Stimulated activated CD4-positive, alpha-beta T cell treated with anti-CD3 and anti-CD28 coated beads, Interleukin-4, amount 100 ng/mL, for 24 hours (primary cell): ENCODE measurements around the gene SGMS1.
"Not testable (repeated sequence)": the region's sequence is repeated elsewhere in the genome, so short reads cannot be mapped to it uniquely, and the experiment has no call there.

Source experiments
- DNase-seq: peaks from one replicate; pipeline ENCODE4 v3.0.0-alpha.2; 2020

Gene SGMS1

DNA sequence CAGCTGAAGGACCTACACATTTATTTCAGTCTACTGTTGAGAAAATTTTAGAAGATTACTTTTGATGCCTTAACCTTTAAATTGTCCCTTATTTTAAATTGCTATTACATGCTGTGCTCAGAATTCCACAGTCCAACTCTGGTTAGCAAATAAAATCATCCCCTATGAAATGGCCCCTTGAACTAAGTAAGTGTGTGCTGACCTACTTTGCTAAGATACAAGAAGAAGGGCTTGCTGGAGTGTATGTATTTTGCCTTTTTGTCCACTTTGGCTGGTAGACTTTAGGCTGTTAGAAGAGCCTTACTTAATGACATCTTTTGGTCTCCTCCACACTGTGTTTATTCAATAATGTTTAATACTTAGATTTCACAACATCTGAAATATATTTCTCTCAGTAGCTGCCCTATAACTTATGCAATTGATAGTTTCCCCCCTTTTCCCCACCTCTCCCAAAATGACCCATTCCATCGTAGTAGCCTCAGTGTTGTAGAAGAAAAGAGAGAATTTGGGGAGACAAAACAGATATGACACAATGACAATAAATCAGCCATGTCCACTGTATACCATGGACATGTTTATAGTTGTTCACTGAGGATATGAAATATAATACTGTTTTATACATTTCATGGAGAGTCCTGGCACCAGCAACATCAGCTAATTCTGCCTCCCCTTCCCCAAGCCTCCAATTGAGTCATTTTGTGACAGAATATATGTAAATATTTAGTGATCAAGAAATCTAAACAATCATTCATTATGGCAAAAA is 264.6 kb downstream of the SGMS1 start:
- DNase-seq, result no peak

DNA sequence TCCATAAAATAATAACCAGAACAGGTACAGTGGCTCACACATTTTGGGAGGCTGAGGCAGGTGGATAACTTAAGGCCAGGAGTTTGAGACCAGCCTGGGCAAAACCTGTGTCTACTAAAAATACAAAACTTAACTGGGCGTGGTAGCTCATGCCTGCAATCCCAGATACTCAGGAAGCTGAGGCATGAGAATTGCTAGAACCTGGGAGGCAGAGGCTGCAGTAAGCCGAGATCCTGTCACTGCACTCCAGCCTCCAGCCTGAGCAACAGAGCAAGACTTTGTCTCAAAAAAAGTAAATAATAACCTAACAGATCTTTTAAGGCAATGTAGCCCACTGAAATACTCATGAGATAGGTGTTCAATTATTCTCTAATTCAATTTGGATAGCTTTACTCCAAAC is 265.3 kb downstream of the SGMS1 start:
- DNase-seq, result no peak

DNA sequence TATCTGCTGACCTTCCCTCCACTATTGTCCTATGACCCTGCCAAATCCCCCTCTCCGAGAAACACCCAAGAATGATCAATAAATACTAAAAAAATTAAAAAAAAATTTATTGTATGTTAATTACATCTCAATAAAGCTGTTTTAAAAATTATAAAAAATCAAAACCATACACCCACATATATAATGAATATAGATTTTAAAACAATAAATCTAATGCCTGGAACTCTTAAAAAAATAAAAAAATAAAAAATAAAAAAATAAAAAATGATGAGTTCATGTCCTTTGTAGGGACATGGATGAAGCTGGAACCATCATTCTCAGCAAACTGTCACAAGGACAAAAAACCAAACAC is 267.3 kb downstream of the SGMS1 start:
- DNase-seq, result not testable (repeated sequence)

DNA sequence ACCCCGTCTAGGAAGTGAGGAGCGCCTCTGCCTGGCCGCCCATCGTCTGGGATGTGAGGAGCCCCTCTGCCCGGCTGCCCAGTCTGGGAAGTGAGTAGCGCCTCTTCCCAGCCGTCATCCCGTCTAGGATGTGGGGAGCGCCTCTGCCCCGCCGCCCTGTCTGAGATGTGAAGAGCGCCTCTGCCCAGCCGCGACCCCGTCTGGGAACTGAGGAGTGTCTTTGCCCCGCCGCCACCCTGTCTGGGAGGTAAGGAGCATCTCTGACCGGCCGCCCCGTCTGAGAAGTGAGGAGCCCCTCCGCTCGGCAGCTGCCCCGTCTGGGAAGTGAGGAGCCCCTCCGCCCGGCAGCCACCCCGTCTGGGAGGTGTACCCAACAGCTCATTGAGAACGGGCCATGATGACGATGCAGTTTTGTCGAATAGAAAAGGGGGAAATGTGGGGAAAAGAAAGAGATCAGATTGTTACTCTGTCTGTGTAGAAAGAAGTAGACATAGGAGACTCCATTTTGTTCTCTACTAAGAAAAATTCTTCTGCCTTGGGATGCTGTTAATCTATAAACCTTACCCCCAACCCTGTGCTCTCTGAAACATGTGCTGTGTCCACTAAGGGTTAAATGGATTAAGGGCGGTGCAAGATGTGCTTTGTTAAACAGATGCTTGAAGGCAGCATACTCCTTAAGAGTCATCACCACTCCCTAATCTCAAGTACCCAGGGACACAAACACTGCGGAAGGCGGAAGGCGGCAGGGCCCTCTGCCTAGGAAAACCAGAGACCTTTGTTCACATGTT is 267.9 kb downstream of the SGMS1 start:
- not testable (repeated sequence) for DNase-seq

DNA sequence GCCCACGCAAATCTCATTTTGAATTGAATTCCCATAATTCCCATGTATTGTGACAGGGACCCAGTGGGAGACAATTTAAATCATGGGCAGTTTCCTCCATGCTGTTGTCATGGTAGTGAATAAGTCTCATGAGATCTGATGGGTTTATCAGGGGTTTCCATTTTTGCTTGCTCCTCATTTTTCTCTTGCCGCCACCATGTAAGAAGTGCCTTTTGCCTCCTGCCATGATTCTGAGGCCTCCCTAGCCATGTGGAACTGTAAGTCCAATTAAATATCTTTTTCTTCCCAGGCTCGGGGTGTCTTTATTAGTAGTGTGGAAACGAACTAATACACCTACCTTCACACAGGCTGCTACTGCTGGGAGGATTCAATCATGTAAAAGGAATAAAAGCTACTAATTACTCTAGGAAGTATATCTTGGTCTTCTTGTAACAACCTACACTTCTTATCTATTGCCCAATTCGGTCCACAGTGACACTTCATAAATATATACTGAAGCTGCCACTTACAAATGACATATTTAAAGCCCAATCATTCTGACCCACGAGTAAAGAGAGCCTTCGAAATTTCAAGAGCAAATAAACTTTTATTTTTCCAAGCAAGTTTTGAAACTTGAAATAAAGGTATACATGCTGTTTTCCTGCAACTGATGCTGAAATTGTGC is 272.1 kb downstream of the SGMS1 start:
- no peak for DNase-seq

DNA sequence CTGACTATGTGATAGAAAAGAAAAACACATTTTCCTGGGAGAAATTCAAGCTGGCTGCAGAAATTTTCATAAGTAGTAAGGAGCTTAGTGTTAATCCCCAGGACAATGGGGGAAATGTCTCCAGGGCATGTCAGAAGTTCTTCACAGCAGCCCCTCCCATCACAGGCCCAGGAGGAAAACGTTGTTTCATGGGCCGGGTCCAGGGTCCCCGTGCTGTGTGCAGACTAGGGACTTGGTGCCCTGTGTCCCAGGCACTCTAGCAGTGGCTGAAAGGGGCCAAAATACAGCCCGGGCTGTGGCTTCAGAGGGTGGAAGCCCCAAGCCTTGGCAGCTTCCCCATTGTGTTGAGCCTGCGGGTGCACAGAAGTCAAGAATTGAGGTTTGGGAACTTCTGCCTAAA is 273.4 kb downstream of the SGMS1 start:
- no peak for DNase-seq

DNA sequence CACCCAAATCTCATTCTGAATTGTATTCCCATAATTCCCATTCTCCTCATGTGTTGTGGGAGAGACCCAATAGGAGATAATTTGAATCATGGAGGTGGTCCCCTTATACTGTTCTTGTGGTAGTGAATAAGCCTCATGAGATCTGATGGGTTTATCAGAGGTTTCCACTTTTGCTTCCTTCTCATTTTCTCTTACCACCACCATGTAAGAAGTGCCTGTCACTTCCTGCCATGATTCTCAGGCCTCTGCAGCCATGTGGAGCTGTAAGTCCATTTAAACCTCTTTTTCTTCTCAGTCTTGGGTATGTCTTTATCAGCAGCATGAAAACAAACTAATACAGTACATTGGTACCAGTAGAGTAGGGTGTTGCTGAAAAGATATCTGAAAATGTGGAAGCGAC is 274.2 kb downstream of the SGMS1 start:
- DNase-seq, result no peak

DNA sequence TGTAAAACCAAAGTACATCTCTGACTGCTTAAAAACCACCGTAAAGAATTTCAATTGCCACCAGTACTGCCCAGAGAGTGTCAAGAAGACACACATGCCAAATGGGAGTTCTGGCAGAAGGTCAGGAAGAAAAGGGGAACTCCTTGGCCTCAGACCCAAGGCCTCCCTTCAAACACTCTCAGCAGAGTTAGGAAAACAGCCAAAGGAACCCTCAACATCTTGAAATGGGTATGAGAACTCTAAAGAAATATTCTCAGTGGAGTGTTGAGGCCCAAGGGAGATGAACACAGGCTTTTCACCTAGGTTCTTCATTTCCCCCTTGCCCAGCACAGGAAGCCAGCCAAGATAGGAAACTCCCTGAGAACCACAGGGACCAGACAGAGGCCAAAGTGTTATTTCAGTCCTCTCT is 276.4 kb downstream of the SGMS1 start:
- DNase-seq, result no peak

DNA sequence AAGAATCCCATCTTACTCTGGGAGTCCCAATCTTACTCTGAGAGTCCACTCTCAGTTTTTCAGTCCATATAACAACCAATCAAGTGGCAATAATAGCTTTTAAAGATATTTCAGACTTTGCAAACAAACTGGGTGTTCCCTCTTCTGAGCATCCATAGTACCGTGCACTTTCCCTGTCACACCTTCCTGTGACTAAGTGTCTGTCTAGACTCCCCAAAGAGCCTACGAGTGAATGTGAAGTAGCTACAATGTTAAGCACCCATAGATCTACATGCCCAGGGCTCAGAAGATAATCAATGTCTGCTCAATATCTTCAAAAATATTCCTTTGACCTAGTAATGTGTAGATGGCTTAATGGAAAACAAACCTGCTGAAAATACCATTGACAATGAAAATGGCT is 276.8 kb downstream of the SGMS1 start:
- no peak for DNase-seq

DNA sequence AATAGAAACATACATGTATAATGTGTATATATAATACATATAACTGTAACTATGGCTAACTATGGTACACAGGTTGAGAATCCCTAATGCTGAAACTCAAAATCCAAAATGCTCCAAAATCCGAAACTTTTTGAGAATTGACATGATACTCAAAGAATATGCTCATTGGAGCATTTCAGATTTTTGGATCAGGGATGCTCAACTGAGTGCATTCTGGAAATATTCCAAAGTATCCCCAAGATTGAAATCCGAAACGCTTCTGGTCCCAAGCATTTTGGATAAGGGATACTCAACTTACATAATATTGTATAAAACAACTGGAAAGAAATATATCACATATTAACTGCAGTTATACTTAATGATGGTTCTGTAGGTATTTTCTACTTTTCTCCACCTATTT is 278.2 kb downstream of the SGMS1 start:
- no peak for DNase-seq

DNA sequence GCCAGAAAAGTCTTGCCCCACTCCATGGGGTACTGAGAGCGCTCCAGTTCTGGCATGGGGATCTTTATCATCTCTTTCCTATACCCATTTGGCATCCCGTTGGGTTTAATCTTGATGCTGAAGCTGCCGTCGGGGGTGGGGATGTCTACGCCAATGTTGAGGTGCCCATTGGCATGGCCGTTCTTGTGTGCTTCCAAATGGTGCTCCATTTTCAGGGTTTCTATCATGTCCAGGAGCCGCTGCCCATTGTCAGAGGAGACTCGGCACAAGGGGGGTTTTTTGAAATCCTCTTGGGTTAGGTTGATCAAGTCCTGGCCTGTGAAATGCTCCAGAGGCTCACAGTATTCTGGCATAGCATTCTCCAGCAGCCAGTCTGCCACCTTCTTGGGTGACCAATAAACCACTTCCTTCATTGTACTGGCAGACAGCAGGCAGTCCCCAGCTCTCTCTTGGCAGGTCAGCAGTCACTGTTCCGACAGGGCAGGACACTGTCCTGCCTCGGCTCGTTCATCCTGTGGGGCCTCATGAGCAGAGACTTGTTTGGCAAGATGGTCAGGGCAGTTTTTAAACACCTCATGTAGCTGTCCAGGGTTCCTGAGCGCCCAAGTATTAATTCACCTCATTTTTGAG is 279.9 kb downstream of the SGMS1 start:
- no peak for DNase-seq

DNA sequence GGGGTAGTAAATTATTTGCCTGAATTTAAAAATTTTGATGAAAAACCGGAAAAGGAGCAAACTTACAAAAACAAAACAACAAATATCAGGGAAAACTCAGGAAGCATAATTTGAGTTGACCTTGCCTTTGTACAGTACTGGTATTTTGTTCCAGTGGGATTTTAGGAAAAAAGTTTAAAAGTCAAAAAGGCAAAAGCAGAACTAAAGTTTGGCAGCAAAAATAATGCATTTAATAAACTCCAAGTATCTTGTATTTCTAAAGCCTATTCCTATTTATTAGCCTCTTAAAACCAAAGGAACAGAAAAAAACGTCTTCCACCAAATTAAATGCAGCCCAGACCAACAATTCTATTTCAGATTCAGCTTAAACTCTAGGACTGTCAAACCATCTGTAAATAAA is 281.8 kb downstream of the SGMS1 start:
- no peak for DNase-seq

DNA sequence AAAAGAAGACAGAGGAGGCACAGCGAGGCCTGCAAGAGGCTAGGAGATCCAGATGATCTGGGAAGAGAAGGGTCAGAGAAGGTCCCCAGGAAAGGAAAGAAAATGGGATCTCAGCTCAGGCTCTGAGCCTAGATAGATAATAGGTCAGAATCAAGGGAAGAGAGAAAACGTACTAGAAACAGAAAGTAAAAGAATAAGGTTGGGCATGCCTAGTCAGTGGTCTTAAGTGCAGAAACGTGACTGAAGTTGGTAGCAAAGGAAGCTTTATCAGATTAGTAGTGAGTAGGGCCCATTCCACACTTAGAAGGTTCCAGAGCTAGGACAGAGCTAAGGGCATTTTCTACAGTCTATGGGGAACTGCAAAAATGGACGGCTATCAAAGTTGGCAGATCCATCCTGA is 287.6 kb downstream of the SGMS1 start:
- no peak for DNase-seq

DNA sequence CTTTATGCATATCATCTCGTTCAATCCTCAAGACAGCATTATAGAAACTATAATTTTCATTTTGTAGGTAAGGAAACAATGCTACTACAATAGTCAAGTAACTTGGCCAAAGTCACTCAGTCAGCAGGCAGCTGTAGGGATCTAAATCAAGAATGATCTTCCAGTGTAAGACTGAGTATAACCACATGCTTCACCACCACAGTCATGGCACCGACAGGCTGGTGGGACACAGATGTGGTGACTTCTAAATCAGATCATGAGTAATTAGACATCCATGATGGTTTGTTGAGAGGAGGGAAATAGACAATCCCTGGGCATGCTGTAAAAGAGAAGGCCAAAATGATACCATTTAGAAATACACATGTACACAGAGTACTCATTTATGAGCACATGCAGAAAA is 288.4 kb downstream of the SGMS1 start:
- no peak for DNase-seq

DNA sequence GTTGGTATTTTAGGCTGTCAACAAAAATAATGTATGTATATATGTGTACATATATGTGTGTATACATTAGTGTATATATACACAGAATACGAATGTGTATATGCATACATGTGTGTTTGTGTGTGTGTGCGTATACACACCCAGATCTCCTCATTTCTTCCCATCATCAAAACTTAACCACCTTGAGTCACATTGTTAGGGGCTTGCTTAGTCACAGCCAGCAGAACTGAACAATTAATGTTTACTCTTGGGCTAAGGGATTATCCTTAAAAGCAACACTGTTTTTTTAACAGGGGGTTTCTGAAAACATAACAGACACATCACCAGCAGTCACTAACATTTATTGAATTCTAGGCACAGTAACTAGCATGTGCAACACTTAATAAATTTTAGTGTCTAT is 289.5 kb downstream of the SGMS1 start:
- no peak for DNase-seq

DNA sequence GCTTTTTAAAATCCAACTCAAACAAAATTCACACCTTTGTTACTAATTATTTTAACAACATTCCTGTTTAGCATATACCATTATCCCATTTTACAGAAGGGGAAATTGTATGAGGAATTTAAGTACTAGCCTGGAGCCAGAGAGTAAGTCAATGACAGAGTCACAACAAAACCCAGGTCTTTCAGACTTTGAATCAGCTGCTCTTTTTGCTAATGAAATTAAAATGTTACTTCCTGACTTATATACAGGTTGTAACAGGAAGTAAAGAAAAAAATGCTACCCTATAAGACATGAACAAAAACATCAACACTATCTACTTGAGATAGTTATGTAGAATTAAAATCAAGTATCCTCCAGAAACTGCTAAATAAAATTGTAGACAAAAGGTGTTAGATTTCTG is 289.9 kb downstream of the SGMS1 start:
- DNase-seq, result no peak

DNA sequence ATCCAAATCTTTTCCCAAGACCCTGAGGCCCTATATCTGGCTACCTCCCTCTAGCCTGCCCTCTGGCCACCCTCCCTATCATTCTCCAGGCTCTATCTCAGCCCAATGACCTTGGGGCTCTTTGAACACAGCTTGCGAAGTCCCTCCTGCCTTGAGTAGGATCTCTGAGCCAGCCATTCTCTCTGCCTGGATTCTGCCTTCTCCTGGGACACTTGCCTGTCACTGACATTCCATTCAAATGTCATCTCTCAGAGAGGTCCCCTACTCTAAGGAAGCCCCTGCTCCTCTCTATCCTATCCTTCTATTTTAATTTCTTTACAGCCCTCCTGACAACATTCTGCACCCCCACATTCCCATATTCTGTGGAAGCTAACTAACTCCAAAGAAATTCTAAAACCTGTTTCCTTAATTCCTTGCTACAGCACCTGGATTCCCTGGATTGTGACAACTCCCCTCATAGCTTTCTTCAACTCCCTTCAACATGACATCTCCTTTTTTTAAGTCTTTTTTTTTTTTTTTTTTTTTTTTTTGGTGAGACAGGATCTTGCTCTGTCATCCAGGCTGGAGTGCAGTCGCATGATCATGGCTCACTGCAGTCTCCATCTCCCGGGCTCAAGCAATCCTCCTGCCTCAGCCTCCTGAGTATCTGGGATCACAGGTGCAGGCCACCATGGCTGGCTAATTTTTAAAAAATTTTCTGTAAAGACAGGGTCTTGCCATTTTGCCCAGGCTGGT is 291.5 kb downstream of the SGMS1 start:
- no peak for DNase-seq

DNA sequence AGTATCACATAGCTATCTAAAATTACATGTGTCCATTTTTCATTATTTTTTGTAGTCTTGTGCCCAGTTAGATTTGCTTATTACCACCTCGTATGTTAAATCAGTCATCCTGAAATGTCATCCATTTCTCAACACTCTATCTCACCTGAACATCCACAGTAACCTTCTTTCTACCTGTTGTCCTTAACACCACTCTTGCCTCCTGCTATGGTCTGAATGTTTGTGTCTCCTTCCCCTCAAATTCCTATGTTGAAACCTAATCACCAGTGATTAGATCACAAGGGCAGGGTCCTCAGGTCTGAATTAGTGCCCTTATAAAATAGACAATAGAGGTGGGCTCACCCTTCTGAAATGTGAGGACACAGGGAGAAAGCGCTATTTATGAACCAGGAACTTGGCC is 292.3 kb downstream of the SGMS1 start:
- DNase-seq, result no peak

DNA sequence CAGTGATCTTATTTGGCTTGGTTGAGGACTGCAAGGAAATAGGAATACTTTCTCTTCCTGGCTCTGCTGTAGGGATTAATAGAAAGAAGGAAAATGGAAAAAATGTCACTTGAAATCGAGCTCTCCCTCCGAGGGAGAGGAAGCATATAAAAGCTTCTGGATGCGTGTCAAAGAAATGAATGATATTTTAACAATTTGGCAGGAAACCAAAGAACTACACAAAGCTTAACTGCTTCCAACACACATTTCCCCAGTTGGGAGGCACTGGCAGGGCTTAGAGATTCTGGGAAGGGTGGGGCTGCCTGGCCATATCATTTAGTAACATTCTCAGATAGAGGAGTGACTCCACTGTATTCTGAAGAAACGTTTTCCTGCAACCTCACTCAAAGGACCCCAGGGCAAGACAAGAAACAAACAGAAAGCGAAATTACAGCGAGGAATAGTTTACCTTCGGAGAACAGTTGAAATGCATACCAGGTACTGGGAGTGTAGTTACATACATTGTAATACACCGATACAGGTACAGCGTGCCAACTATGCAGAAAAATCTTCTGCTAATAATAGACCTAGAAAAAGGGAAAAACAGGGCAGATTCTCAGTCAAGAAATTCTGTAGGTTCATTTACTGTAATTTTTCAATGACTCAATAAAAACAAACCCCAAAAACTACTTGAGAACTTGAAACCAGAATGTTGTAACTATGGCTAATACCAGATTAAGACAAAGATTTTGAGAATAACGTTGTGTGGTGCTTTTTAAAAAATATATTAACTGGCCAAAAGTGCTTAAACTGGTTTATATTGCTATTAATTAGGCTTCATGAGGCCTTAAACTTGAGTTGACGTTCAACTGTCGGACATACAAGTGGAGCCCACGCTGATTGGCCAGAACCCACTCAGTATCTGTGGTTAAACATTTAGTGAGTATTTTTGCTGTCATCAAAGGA is 296.7 kb downstream of the SGMS1 start:
- DNase-seq, result no peak

DNA sequence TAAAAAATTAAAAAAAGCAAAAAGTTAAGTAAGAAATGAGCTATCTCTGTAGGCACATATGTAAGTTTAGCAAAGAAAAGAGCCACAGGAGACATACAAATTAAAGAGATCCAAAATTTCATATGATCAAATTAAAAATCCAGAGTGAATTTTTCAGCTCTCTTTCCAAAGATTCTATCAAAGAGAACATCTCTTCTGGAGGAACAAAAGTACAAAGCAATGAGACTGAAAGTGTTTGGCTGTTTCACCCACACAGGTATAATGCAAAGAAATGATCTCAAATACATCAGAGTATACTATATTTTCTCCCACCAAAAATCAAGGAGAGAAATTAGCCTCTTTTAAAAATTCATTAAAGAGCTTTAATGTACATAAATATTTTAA is 297.6 kb downstream of the SGMS1 start:
- no peak for DNase-seq

DNA sequence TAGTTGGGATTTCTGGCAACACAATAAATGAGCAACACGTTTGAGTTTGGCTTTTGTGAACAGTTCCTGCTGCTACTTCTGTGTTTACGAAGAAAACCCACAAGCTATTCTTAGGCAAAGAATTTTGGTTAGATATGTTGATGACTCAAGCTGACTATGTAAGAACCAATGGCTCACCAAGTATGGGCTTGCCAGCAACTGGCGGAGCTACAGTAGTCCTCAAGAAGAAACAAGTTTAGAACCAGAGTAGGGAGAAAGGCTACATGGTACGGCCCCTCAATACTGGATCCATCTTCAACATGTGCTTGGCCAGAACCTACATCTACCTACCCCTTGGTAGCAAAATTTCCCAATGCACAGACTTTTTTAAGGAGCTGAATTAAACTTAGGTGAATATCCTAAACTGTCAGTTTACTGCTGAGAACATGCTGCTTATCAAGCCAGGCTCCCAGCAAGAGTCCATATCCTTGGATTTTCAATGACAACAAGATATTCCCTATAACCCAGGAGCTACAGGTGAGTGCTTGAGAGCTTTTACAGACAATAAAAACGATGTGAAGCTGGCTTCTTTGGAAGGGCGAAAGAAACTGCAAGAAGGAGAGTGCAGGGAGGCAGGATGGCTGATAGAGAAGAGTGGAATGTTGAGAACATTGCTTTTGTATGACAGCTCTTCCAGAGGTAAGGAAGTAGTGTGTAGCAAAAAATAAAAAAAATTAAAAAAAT is 298.1 kb downstream of the SGMS1 start:
- DNase-seq, result no peak
